NCI-H2081 treated with DMSO at 0.1 percent for 48 hours (cell line): ENCODE data around the gene ZNF385B.
"Not testable (repeated sequence)": the region's sequence is repeated elsewhere in the genome, so short reads cannot be mapped to it uniquely, and the experiment has no call there.

ENCODE experiments used
- DNase-seq: peaks from one replicate; lab custom pipeline; 2025; lab: John Stamatoyannopoulos, UW

The ZNF385B gene

GRCh38 chr2:179495315-179495714 is 366.1 kb downstream of the ZNF385B start:
- DNase-seq, result no peak

GRCh38 chr2:179488563-179488962 is 372.8 kb downstream of the ZNF385B start:
- no peak for DNase-seq

DNA sequence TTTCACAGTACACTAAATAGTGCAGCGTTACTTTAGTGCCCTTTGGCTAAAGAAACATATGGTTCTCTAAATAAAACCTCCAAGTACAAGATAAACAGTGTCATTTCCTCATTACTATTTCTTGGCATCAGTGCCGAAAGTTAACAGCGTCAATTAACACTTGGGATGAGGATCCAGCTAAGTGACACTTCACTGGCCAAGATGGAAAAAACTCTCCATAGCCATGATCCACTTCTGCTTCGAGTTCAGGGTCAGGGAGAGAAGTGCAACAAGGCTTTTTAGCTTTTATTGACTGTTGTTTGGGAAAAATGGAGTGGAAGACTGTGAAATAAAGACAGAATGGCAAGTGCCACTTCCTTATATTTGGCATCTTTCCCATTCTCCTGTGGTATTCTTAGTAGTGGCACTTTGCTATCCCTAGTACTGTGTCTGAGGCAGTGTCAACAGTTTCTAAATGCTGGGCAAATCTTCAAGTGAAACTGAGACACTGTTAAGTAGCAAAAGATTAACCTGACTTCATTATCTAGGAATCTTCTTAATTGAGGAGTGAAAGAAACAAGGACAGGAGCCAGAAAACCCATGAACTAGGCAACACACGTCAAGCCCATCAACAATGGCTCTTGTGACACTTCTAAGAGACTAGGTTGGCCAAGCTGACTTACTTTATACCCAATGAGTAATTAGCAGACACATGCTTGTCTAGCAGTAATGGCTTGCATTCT is 374.2 kb downstream of the ZNF385B start:
- no peak for DNase-seq

- DNase-seq, result no peak
These were observed 378.3 kb downstream of the ZNF385B start for GRCh38 chr2:179483131-179483530.

DNA sequence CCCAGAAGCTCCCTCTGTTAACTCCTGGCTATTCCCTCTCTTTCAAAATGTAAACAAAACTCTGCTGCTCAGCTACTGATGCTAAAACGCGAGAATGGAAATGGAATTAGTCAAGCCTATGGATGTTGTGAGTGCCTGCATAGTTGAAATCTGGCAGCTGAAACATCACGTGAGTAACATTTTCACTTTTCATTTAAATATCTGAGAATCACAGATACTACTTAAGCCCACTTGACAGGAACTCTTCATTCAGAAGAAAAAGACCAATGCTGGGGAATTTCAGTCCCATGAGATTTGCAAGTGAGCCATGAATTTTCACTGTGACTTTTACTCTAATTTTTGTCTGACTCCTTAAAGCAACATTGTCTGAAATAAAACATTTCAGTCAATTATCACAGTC is 381.5 kb downstream of the ZNF385B start:
- no peak for DNase-seq

DNA sequence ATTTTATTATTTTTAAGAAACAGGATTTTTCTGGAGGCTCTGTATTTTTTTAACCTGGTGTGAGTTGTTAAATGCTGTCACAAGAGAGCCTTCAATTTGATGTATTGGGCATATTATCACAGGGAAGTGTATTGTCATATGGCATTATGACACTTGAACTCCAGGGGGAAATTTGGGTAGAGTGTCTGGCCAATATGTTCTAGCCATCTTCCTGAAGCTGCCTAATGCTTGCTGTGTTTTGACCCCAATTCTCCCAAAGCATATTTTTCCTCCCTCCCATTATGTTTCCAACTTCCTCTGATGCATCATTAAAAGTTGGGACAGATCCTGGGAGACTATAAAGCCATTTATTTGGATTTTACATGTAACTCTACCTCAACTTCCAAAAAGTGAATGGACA is 382.6 kb downstream of the ZNF385B start:
- no peak for DNase-seq

- no peak for DNase-seq
These were observed 390.4 kb downstream of the ZNF385B start for GRCh38 chr2:179470992-179471391.

DNA sequence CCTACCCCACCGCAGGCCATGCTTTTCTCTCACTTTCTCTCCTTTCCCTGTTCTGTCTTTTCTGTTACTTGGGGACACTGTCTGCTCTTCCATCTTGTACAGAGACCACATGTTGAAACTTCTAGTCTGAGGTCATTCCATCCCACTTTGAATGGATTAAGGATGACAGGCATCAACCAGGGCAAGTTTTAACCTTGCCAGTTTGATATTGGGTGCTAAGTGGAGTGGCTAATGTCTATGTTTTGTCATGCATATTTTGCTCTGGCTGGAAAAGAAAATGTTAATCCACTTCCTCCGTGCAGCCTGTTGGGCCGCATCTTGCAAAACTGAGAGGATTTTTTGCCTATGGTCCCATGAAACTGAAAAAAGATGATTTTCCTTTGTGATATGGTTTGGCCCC is 391.3 kb downstream of the ZNF385B start:
- no peak for DNase-seq

- no peak for DNase-seq
These were observed 393.5 kb downstream of the ZNF385B start for GRCh38 chr2:179467960-179468359.

DNA sequence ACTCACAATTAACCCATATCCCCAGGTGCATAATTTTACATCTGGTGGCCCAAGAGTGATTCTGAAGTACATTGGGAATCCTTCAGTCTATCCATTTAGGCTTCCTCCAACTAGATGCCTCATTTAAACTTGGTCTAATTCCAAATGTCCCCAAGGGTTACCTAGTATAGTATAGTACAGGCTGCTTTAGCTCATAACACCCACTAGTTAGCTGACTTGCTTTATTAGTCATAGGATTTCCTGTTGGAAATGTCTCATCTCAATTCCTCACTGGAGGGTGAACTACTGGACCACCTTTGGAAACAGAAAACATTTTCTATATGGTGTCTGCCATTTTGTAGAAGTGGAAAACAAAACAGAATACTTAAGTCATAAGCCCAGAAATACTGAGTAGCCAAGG is 394.3 kb downstream of the ZNF385B start:
- DNase-seq, result no peak

GRCh38 chr2:179461420-179461819 is 400.0 kb downstream of the ZNF385B start:
- no peak for DNase-seq

GRCh38 chr2:179460181-179460929 is 401.1 kb downstream of the ZNF385B start:
- DNase-seq, result no peak

- DNase-seq, result not testable (repeated sequence)
These were observed 403.3 kb downstream of the ZNF385B start for GRCh38 chr2:179458113-179458512.

DNA sequence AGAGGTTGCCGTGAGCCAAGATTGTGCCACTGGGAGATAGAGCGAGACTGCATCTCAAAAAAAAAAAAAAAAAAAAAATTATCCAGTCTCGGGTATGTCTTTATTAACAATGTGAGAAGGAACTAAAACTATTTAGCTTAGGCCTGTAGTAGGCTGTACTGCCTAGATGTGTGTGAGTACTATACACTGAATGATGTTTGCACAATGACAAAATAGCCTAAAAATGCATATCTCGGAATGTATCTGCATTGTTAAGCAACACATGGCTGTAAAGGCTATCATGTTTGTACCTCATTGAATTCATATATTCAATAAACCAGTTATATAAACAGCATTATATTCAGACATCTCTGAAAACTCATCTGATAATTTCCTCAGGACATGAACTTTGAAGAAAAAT is 405.6 kb downstream of the ZNF385B start:
- no peak for DNase-seq

DNA sequence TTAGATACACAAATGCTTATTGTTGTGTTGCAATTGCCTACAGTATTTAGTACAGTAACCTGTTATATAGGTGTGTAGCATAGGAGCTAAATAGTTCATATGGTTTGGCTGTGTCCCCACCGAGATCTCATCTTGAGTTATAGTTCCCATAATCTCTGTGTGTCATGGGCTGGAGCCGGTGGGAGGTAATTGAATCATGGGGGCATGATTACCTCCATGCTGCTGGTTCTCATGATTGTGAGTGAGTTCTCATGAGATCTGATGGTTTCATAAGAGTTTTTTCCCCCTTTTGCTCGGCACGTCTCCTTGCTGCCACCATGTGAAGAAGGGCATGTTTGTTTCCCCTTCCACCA is 406.3 kb downstream of the ZNF385B start:
- no peak for DNase-seq

DNA sequence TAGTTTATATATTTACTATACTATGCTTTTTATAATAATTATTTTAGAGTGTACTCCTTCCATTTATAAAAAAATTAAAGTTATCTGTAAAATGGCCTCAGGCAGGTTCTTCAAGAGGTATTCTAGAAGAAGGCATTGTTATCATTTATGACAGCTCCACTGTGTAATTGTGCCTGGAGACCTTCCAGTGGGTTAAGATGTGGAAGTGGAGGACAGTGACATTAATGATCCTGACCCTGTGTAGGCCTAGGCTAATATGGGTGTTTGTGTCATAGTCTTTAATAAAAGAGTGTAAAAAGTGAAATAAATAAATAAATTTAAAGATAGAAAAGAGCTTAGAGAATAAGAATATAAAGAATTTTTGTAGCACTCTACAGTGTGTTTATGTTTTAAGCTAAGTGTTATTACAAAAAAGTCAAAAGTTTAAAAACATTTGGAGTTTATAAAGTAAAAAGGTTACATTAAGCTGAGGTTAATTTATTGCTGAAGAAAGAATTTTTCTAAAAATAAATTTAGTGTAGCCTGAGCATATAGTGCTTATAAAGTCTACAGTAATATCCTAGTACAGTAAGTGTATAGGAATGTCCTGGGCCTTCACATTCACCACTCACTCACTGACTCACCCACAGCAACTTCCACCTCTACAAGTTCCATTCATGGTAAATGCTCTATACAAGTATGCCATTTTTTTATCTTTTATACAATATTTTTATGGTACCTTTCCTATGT is 406.8 kb downstream of the ZNF385B start:
- DNase-seq, result no peak

GRCh38 chr2:179449010-179449409 is 412.4 kb downstream of the ZNF385B start:
- DNase-seq, result no peak

- no peak for DNase-seq
These were observed 413.5 kb downstream of the ZNF385B start for GRCh38 chr2:179447839-179448447.

DNA sequence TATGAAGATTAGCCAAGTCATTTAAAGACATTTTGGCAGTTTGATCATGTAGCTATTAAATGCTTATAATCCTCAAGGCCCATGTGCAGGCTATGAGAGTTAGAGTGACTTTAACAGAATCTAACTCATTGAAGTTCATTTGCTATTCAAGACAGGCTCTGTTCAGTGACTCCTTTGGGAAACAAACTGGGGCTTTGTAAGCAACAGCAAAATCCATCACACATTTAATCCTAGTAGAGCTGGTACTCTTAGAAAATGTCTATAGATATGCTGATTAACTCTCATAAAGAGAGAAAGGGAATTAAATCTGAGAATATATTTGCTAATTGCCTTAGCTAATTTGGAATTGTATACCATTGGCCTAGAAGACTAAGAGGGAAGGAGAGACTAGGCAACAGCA is 414.0 kb downstream of the ZNF385B start:
- no peak for DNase-seq

GRCh38 chr2:179446476-179447141 is 414.8 kb downstream of the ZNF385B start:
- DNase-seq, result no peak

DNA sequence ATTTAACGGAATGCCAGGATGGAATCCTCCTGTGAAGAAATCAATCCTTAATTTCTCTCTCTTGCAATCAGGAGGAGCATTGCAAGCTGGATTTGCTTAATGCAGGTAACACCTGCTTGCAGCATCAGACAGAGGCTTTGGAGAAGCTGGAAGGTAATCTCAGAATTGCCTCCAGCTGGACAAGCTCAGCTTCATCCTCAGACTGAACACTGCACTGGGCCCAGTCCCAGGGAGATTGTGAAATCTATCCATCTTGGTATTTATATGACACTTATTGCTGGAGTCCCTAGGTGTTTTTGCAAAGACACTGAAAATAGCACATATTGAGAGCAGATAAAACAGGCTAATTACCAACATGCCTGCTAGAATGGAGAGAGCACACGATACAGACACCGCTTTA is 417.4 kb downstream of the ZNF385B start:
- DNase-seq, result no peak

- no peak for DNase-seq
These were observed 418.2 kb downstream of the ZNF385B start for GRCh38 chr2:179443180-179443579.
